COLO668 (cell line): Measurements from ENCODE around the gene TMEM240.
"Not testable (repeated sequence)": the region's sequence is repeated elsewhere in the genome, so short reads cannot be mapped to it uniquely, and the experiment has no call there.

Experiments
- DNase-seq: peaks from one replicate; lab custom pipeline; 2025; ENCODE audit not compliant: unreplicated experiment; lab: John Stamatoyannopoulos, UW

The TMEM240 gene

GRCh38 chr1:1558591-1558990, 18.2 kb upstream of the TMEM240 start:
- no peak for DNase-seq

GRCh38 chr1:1557688-1558087, 17.3 kb upstream of the TMEM240 start:
- not testable (repeated sequence) for DNase-seq

GRCh38 chr1:1556961-1557360, 16.5 kb upstream of the TMEM240 start:
- not testable (repeated sequence) for DNase-seq

GRCh38 chr1:1556505-1556904, 16.1 kb upstream of the TMEM240 start:
- no peak for DNase-seq

- DNase-seq = no peak
Measured at GRCh38 chr1:1554926-1555915, 14.8 kb upstream of the TMEM240 start.

GRCh38 chr1:1554550-1554925, 14.1 kb upstream of the TMEM240 start:
- DNase-seq = no peak

- DNase-seq = no peak
Measured at GRCh38 chr1:1553821-1554494, 13.5 kb upstream of the TMEM240 start.

GRCh38 chr1:1552263-1552639, 11.8 kb upstream of the TMEM240 start:
- no peak for DNase-seq

GRCh38 chr1:1551524-1552262, 11.3 kb upstream of the TMEM240 start:
- DNase-seq = peak; percentile 38

- DNase-seq = no peak
Measured at GRCh38 chr1:1550591-1551432, 10.4 kb upstream of the TMEM240 start.

GRCh38 chr1:1550087-1550486, 9.7 kb upstream of the TMEM240 start:
- DNase-seq = no peak

GRCh38 chr1:1548591-1548990, 8.2 kb upstream of the TMEM240 start:
- no peak for DNase-seq

- DNase-seq = no peak
Measured at GRCh38 chr1:1547476-1547875, 7.1 kb upstream of the TMEM240 start.

GRCh38 chr1:1547011-1547410, 6.6 kb upstream of the TMEM240 start:
- no peak for DNase-seq

GRCh38 chr1:1545946-1546737, 5.7 kb upstream of the TMEM240 start:
- DNase-seq = no peak

- no peak for DNase-seq
Measured at GRCh38 chr1:1544544-1544943, 4.1 kb upstream of the TMEM240 start.

GRCh38 chr1:1543706-1544099, 3.3 kb upstream of the TMEM240 start:
- DNase-seq = no peak

GRCh38 chr1:1542766-1543705, 2.6 kb upstream of the TMEM240 start:
- no peak for DNase-seq
